HL-60/S4 treated with retinoic acid at 250 ng/mL for 4 days and 3 days (cell line): Measurements from ENCODE around the gene ARID1B.

Experiments used
- in situ Hi-C: fragments of 300-500 bp; cut with MboI; formaldehyde crosslinking; loops from 2 replicates; pipeline ENCODE4 v1.7.0; 2022; ENCODE audit warnings: low sequenced_read_pairs

The ARID1B gene

DNA sequence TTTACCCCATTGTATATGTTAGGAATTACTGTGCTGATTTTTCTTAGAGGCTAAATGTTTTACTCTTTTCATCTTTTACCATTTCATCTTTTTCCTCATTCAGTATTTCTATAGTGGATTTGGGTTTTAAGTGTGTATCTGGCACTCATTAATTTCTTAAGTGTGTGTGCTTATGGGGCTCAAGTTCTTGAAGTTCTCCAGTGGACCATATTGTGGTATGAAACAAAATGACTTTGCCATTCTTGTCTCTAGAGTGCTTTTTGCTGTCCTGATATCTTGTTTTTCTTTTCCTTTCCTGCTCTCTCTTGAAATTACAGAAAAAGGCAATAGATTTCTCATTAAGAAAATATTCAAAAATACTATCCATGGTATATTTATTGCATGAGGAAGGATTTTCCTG lies 123.1 kb downstream of the ARID1B start:
- in situ Hi-C loops: no loop called here

DNA sequence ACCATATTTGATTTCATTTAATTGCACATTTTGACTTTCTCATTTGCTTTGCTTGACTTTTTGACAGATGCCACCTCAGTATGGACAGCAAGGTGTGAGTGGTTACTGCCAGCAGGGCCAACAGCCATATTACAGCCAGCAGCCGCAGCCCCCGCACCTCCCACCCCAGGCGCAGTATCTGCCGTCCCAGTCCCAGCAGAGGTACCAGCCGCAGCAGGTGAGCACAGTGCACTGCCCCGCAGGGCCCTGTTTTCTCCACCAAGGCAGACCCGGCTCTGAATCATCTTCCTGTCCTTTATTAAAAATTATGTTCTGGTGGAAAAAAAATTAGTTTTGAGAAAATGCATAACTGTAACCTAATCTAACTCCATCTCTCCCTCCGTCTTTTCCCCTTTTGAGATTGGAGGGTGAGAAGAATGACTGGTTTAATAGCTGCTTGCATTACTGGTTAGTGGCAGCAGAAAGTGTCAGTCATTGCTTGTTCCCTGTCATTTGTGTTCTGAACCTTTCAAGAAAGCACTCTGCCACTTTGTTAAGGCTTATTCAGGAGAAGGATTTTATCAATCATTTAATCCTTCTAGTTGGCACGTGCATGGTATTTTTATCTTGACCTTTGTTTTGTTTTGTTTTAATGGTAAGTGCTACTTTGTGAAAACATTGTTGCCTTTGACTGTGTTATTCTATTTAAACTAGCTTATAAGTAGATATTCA lies 124.3 kb downstream of the ARID1B start:
- in situ Hi-C loops: no loop called here

DNA sequence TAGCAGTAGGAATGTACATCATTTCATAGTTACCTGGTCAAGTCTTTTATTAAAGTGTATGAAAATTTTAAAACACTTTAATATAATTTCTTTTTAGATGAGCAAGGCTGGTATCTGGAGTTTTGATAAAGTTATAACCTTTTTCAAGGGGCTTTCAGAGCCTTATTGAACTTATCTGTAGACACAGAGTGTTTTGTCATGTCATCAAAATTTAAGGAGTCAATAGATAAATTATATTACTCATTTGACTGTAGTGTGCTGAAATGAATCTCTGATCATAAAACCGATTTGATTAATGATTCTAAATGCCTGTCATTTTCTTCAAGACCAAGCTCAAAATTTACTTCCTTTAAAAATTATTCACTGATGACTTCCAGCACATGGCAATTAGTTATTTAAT lies 125.6 kb downstream of the ARID1B start:
- in situ Hi-C loops: no loop called here

DNA sequence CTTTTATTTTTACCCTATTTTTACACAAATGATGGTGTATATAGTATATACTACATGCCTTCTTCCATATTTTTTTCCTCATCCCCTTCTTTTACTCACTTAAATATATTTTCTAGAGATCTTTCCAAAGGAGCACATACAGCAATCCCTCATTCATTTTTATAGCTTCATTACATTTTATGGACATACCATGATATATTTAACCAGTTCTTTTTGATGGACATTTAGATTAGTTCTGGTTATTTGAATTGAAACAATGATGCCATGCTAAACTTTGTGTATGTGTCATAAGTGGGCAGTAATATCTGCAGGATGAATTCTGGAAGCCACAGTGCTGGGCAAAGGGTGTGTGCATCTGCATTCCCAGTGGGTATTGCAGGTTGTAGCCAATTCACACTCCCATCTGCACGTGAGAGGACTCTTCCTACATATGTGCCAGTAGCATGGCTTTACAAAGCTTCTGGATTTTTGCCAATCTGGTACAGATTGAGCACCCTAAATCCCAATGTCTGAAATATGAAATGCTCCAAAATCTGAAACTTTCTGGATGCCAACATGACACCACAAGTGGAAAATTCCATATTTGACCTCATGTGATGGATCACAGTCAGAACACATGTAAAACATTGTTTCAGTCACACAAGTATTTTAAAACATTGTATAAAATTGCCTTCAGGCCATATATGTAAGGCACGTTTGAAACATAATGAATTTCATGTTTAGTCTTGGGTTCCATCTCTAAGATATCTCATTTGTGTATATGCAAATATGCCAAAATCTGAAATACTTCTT lies 127.2 kb downstream of the ARID1B start:
- in situ Hi-C loops: no loop called here

DNA sequence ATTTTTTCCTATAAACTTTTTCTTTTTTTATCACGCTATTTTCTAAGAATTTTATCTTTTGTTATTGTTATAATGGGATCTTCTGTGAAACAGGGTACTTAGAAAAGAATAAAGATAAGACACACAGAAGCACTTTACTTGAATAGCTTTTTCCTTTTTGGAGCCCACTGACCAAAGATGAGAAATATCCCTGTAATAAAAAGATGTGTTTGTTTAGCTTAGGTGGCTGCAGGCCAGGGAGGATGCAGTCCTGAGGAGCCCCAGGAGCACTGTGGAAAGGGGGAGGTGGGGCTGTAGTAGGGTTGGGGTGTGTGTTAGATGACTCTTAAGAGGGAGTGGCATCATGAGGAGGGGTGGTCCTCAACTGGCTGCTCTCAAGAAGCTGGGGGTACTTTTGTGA lies 128.6 kb downstream of the ARID1B start:
- in situ Hi-C loops: no loop called here

DNA sequence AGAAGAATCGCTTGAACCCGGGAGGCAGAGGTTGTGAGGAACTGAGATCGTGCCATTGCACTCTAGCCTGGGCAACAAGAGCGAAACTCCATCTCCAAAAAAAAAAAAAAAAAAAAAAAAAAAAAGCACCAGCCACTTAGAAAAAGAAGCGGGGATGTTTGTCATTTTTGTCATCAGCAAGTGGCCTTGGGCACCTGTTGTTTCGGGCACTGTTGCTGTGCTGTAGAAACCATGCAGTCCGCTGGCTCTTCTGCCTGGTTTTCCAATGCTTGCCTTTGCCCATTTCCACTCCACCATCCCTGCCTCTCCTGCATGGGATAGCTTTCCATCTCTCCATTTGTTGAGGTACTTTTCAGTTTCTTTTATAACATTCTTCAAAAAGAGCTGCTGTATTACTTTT lies 129.3 kb downstream of the ARID1B start:
- in situ Hi-C loops: no loop called here

DNA sequence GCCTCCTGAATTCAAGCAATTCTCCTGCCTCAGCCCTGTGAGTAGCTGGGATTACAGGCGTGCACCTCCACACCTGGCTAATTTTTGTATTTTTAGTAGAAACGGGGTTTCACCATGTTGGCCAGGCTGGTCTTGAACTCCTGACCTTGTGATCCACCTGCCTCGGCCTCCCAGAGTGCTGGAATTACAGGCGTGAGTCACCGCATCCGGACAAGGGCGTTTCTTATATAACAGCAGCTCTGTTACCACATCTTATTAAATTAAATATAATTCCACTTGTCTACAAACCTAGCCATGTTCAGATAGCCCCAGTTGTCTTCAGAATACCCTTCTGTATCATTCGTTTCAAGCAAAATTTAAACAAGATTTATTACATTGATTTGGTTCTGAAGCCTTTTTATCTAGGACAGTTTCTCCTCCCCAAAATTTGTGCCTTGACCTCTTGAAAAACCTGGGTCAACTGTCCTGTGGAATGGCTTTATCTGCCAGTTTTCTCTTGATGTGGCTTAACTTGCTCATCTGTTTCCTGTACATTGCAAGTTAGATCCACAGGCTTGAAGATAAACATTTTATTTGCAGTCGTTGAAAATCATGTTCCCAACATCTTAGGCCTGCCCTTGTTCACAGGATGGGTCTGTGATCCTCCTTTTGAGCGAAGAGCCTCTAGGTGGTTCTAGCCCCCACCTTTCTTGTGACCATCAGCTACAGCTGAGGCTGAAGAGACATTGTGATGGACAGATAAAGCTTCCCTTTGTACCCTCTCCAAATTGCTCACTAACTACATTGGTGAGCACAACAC lies 132.2 kb downstream of the ARID1B start:
- in situ Hi-C loops: no loop called here

DNA sequence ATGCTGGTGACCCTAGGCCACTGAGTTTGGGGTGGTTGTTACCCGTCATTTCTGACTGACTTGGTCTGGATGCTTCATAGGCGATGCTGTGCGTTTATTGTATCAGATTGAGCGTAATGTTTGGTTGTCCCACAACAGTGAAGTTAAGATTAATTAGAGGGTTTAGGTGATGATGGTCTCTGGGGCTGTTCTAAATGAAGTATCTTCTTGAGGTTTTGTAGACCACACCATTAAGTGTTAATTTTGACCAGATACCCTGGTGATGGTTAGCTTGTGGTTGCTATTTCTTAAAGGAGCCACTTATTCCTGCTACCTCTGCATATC lies 132.8 kb downstream of the ARID1B start:
- in situ Hi-C loops: no loop called here

DNA sequence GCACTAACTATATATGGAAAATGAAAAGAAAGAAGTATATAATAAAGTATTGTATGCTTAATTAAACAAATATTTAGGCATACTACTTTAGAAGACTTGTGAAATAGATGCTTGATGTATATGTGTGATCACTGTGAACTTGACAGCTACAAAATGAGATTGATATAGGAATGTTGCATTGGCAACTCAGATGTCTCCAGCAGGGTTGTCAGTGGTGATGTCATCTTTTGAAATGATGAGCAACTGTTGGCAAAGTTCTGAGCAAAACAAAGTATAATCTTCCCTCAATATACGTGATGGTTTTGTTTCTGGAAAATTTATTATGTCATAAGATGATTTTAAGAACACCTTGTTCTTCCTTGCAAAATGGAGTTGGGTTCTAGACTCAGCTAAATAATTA lies 133.8 kb downstream of the ARID1B start:
- in situ Hi-C loops: no loop called here

DNA sequence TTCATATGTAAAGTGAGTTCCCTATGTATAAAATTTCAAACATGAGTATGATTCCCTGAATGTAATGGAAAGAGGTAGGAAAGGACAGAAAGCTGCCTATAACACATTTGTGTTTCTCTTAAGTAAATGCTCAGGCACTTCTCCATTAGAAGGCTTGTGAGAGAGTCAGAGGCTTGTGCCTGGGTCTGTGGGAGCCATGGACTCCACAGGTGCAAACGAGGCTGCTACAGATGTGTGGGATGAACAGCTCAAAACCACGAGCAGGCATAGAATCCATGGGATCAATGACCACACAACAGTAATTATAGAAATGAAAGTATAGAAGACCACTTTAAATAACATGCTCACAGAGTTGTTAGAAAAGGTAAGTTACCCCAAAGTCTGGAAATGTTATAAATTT lies 134.4 kb downstream of the ARID1B start:
- in situ Hi-C loops: no loop called here

DNA sequence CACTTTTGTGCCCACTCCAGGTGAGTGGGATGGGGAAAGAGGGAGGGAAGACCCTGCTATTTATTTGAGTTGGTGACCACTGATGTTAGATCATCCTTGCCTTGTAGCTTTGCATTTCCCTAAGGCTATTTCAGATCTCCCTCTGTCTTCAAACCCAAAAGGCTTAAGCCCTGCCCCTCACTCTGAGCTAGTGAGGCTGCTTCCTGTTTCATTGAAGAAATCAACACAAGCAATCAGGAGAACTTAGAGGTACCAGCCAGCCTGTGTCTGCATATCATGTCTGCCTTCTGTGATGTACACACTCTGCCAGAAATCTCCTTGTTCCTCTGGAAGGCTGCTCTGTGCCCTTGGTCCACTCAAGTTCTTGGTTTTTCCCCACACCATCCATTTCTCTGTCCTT lies 135.3 kb downstream of the ARID1B start:
- in situ Hi-C loops: no loop called here

DNA sequence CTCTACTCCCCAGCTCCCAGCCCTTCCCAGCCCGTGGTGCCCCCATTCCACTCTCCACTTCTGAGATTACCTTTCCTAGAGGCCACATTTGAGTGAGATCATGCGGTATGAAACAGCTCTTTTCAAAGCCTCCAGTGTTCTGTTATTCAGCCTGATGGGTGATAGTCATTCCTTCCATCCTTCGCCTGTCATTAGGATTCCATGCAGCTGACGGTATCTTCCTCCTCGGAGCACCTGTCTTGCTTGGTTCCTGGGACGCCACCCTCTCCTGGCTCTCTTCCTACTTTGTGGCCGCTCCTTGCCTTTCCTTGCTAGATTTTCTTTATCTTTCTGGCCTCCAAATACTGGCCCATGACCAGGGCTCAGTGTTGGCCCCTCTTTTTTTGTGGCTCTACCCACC lies 137.0 kb downstream of the ARID1B start:
- in situ Hi-C loops: no loop called here

DNA sequence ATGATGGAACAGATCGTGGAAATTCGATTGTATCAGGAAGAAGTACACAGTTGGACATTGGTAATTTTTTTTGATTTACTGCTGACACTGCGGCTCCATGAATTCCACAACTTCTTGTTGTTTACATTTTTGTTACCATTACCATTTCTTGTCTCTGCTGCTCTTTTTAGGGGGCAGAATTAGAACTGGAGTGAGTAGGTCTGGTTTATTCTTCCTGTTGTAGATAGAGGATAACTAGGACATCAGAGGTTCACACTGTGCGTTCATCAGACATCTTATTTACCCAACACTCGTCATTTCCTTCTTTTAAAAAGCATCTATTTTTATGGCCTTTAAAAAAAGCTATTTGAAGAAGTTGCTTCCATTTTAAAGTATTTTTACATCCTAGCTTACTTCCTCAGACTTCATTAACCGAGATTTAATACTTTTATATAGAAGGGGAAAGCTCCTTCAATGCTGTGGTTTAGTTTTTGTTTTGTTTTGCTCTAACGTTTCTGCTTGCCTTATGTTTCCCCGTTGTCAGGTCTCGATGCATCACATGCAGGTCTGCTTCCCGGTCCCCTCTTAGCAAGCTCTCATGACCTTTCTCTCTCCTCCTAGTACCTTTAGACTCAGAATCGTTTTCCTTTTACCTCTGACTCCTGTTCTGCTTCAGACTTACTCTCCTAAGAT lies 139.1 kb downstream of the ARID1B start:
- in situ Hi-C loops: no loop called here

DNA sequence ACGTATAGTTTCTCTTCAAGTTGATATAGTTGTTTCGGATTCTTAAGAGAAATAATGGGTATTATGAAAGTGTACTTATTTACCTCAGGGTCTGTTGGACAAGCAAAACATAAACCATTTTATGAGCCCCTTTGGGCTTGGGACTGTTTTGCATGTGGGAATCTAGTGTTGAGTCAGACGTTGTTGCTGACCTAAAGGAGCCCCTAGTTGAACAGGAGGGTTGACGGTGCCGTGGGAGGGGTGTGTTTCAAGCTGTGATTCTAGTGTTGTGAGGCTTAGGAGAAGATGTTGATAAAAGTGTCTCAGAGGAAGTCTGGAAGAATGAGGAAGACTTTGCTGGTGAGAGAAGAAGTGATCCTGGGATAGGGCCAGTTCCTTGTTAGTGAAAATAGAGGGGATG lies 140.0 kb downstream of the ARID1B start:
- in situ Hi-C loops: no loop called here

DNA sequence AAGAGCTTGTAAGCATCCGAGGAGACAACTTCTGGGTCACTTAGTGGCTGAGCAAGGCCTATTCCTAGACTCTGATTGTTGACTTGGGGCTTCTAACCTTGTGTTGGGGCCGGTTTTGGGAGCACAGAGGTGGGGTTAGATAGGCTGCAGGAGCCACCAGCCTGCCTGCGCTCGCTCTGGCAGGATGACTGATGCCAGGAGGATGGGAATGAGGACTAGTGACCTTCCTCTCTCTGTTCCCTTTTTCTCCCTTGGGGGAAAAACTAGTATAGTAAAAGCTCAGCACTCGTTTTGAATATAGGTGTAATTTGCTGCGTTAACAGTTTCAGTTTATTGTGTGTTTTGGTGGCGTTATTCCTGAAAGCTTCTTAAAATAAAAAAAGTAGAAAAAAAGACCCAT lies 141.5 kb downstream of the ARID1B start:
- in situ Hi-C loops: no loop called here

DNA sequence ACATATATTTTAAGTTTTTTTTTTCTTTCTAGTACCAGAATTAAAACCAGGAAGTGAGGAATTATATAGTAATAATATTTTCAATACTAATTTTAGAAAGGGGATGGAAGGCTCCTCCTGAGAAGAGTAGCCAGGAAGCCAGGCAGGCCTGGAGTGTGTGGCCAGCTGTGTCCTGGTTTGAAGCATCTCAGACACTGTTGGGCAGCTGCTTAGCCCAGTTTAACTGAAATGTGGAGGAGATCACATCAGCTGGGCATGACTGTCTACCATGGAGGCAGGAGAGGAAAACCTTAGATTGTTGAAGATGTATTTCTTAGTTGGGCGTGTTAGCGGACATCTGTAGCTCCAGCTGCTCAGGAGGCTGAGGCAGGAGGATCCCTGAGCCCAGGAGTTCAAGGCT lies 142.2 kb downstream of the ARID1B start:
- in situ Hi-C loops: no loop called here

DNA sequence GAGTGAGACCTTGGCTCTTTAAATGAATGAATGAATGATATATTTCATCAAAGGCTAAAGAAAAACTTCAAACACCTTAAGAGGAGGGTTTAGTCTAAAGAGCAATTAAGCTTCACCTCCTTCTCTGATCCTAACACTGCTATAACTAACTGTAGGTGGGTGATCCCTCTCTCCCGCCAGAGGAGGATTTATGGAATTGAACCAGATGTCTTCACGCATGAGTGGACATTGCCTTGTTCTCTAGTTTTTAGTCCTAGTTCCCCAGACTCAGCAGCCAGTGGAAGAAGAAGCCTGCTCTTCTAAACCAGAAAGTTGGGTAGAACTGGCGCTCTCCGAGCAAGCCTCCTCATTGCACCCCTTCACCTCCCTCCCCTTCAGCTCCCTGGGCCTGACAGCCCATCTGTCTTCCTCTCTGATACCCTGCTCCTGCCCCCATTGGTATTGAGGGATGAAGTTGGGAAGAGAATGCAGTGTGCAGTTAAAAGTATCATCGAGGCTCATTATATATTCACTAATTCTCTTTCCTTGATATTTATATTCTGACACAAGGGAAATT lies 142.7 kb downstream of the ARID1B start:
- in situ Hi-C loops: no loop called here

DNA sequence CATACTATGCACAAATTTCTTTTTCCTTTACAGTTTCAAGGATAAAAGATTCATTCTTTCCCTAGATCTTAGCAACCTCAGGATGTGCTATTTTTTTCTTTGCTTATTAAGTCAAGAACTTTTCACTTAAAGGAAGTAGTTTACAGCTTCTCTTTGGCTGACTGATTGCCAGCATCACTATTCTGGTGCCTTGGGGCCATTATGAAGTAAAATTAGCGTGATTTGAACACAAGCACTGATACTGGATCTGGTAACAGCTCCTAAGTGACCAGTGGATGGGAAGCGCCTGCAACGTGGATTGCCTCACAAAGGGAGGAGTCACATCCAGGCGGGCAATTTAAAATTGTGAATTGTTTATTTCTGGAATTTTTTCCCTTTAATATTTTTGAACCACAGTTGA lies 147.1 kb downstream of the ARID1B start:
- in situ Hi-C loops: no loop called here

DNA sequence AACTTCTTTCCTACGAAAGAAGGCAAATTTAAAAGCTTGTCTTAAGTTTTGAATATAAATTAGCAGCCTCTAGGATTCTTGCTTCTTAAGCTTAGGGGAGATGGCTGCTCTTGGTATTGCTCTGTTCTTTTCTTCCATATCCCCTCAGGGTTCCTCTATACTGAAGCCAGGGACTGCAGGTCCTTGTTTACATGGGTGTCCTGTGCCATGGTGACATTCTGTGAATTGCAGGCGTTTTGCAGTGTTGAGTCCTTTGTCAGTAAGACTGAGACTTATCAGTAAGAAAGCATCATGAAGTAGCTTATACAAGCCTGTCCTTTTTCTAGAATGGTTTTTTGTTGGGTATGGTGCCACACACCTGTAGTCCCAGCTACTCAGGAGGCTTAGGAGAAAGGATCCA lies 147.8 kb downstream of the ARID1B start:
- in situ Hi-C loops: no loop called here

DNA sequence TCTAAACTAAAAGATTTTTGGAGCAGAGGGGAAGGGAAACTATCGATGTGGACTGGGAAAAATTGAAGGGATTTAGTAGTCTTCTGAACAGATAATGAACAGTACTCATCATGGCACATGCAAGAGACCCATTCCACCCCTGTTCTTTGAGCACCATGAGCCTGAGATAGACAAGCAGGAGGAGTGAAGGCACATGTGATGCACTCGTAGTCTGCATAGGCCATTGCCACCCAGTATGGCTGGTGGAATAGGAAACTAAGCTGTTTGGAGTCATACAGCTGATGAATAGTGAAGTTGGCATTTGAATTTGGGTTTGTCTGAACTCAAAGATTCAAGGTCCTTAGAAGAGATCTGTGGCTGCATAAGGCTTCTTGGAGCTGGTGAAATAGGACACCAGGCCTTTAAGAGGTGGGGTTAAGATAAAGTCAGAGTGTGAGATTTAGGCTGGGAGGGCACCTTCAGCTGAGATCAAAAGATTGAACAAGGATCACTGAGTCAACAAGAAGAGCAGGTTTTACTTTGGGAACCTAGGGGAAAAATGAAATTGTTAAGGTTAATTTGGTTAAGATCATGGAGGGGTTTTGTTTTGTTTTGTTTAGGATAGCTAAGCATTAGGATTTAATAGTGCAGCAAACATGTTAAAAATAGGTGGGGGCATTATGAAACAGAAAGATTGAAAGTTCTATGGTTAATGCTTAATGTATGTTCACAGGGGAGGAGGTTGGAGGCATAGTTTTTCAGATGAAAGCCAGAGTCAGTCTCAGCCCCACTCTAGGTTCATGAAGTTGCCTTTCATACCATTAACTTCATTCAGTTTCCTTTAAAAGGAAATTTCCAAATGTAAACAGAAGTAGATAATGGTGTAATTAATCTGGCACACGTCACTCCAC lies 148.8 kb downstream of the ARID1B start:
- in situ Hi-C loops: no loop called here
